ENCODE measurements around the gene ULK4.

Gene ULK4

GRCh38 chr3:41464401-41464800 lies 497.5 kb downstream of the ULK4 start:
- H4K20me1 ChIP-seq (ENCODE audit: low read depth, low read length) = no peaks in the 10 kb centered on the region
- H3K79me2 ChIP-seq (ENCODE audit: insufficient read depth, low read length) = no peaks in the 10 kb centered on the region
- H3K4me3 ChIP-seq (ENCODE audit: insufficient read depth, low read length, poor library complexity, severe bottlenecking) = no peak overlapping the region
- H3K27me3 ChIP-seq (ENCODE audit: low read length) = no peaks in the 10 kb centered on the region
- H3K27ac ChIP-seq (ENCODE audit: low read depth, low read length) = no peak overlapping the region
- no peaks in the 10 kb centered on the region for H3K36me3 ChIP-seq (ENCODE audit: low read length)
- no peak for TF ChIP-seq EZH2phosphoT487 (conservative IDR thresholded peaks at IDR 0.05; ENCODE audit: low read length)
- no peak for TF ChIP-seq CTCF (IDR thresholded peaks at IDR 0.05; ENCODE audit: insufficient read depth, low read length, poor library complexity, severe bottlenecking)
- no peak overlapping the region for H2AFZ ChIP-seq (ENCODE audit: low read depth, low read length, severe bottlenecking)
- H3K4me2 ChIP-seq (ENCODE audit: low read depth, low read length, poor library complexity, severe bottlenecking) = no peak overlapping the region
- no peaks in the 10 kb centered on the region for H3K9me2 ChIP-seq (replicated peaks; ENCODE audit: insufficient read depth, low read length)
- H3F3A ChIP-seq (ENCODE audit: insufficient read depth) = no peaks in the 10 kb centered on the region
- H3K9ac ChIP-seq (ENCODE audit: low read length) = no peak overlapping the region
- H3K9me3 ChIP-seq (ENCODE audit: insufficient read depth, low read length) = no peaks in the 10 kb centered on the region

DNA sequence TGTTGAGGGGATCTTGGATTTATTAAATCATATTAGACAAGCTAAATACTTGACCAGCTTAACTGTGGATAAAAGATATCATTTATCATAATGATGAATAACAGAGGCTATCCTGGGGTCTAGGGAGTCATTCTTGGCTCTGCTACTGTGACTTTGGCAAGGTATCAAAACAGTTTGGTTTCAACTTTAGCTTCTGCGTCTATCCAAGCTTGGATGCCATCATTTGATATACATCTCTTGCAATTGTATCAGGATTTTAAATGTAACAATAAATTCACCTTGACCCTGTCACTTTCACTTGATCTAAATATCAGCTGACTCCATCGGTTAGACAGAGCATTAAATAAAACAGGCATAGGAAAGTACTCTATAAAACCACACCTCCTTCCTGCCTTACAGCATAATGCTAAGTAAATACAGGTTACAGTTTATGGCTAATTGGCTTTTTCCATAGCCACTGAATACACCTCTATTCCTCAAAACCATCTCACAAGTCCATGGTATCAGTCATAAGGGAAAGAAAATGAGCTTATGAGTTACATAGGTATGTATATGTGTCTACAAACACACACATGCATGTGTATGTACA lies 499.7 kb downstream of the ULK4 start:
- Histone ChIP-seq H3K4me2 (ENCODE audit: low read depth, low read length, poor library complexity, severe bottlenecking) (no peak overlapping the region), H3K27me3 (ENCODE audit: low read length) (no peaks in the 10 kb centered on the region), H2AFZ (ENCODE audit: low read depth, low read length, severe bottlenecking) (no peak overlapping the region), H4K20me1 (ENCODE audit: low read depth, low read length) (no peaks in the 10 kb centered on the region), H3K79me2 (ENCODE audit: insufficient read depth, low read length) (no peaks in the 10 kb centered on the region), H3K4me3 (ENCODE audit: insufficient read depth, low read length, poor library complexity, severe bottlenecking) (no peak overlapping the region), H3K27ac (ENCODE audit: low read depth, low read length) (no peak overlapping the region), H3K9me2 (replicated peaks; ENCODE audit: insufficient read depth, low read length) (no peaks in the 10 kb centered on the region), H3F3A (ENCODE audit: insufficient read depth) (no peaks in the 10 kb centered on the region), H3K9me3 (ENCODE audit: insufficient read depth, low read length) (no peaks in the 10 kb centered on the region), H3K36me3 (ENCODE audit: low read length) (no peaks in the 10 kb centered on the region), H3K9ac (ENCODE audit: low read length) (no peak overlapping the region)
- TF ChIP-seq CTCF (IDR thresholded peaks at IDR 0.05; ENCODE audit: insufficient read depth, low read length, poor library complexity, severe bottlenecking) = no peak
- TF ChIP-seq EZH2phosphoT487 (conservative IDR thresholded peaks at IDR 0.05; ENCODE audit: low read length) = no peak

- H3K79me2 ChIP-seq (ENCODE audit: insufficient read depth, low read length) = no peaks in the 10 kb centered on the region
- H3K4me3 ChIP-seq (ENCODE audit: insufficient read depth, low read length, poor library complexity, severe bottlenecking) = no peak overlapping the region
- no peak overlapping the region for H3K27ac ChIP-seq (ENCODE audit: low read depth, low read length)
- no peak for TF ChIP-seq EZH2phosphoT487 (conservative IDR thresholded peaks at IDR 0.05; ENCODE audit: low read length)
- no peak for TF ChIP-seq CTCF (IDR thresholded peaks at IDR 0.05; ENCODE audit: insufficient read depth, low read length, poor library complexity, severe bottlenecking)
- H3F3A ChIP-seq (ENCODE audit: insufficient read depth) = no peaks in the 10 kb centered on the region
- H4K20me1 ChIP-seq (ENCODE audit: low read depth, low read length) = no peaks in the 10 kb centered on the region
- H2AFZ ChIP-seq (ENCODE audit: low read depth, low read length, severe bottlenecking) = no peak overlapping the region
- H3K36me3 ChIP-seq (ENCODE audit: low read length) = no peaks in the 10 kb centered on the region
- no peaks in the 10 kb centered on the region for H3K9me2 ChIP-seq (replicated peaks; ENCODE audit: insufficient read depth, low read length)
- H3K27me3 ChIP-seq (ENCODE audit: low read length) = no peaks in the 10 kb centered on the region
- no peak overlapping the region for H3K4me2 ChIP-seq (ENCODE audit: low read depth, low read length, poor library complexity, severe bottlenecking)
- no peaks in the 10 kb centered on the region for H3K9me3 ChIP-seq (ENCODE audit: insufficient read depth, low read length)
- no peak overlapping the region for H3K9ac ChIP-seq (ENCODE audit: low read length)
These were observed 501.2 kb downstream of the ULK4 start for GRCh38 chr3:41460736-41461135.

Measured in SU-DHL-6 (cell line).